GM21367 (cell line): ENCODE data around the gene RHOV.

ENCODE experiments used
- ATAC-seq: cut with Tn5 transposase; IDR thresholded peaks from one replicate; pipeline ENCODE4 v1.9.1; 2021; ENCODE audit not compliant: unreplicated experiment

The RHOV gene

GRCh38 chr15:40873694-40874561 lies at the start of gene RHOV:
Gene RHOV (minus strand): TSS chr15:40874234. CDS start chr15:40874139, 95 bp downstream.
- ATAC-seq, result peak; percentile 46

DNA sequence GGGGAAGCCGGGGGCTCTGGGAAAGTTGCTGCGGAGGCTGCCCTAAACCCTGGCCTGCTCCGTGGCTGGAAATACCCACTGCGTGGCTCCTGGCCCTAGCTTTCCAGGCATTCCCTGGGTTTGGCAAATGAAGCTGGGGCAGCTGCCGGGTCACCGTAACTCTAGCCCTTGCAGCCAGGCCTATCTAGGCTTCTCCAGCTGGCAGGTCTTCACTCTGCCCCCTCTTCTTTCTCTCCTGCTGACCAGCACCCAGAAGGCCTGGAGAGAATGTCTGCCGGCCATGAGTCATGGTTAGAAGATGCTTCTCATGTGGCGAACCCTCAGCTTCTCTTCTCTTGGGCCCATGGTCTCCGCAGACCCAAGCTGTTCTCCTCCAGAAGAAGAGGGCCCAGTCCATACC lies 49.5 kb upstream of the RHOV start:
- ATAC-seq, result no peak

DNA sequence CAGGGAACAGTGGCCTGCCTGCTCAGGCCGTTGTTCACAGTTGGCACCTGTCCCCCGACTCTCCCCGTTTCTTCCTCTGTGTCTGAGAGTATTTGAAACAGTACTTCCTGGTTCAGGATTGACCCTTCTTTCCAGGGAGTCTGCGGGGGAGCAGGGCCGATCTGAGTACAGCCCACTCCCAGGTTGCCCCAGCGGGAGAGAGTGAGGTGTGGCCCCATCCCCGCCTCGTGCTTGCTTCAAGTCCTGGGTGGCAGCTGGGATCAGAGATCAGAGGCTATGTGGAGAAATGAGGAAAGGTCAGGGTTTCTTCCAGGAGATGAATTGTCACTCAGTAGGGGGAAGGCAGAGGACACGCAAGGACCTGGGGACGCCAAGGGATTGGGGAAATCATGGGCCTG lies 48.6 kb upstream of the RHOV start:
- no peak for ATAC-seq

DNA sequence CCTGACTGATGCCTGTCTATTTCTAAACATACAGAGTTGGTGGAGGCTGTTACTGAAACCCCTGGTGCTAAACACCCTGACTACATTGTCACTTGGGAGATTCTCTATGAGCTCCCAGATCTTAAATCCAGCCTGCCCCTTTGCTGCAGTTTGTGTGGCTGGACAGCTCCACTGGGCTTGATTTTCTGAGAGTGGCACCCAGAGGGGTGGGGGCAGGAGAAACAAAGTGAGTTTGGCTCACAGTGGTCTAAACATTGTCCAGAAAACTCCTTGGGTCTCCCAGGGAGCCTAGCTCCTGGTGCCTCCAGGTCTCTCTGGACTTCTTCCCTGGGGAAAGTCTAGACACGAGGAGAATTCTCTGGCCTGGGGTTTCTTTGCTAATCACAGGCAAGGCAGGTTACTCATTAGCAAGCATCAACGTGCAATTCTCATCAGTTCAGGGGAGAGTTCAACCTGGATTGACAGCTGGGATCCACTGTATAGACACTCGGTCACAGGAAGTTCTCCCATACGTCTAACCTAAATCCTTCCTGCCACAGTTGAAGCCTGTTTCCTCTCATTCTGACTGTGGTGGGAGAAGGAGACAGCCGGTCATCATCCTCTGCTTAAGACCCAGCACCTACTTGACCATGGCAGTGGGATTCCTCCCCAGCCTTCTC lies 48.0 kb upstream of the RHOV start:
- no peak for ATAC-seq

GRCh38 chr15:40918799-40919392 lies 44.9 kb upstream of the RHOV start:
- no peak for ATAC-seq

GRCh38 chr15:40918146-40918798 lies 44.2 kb upstream of the RHOV start:
- no peak for ATAC-seq

- ATAC-seq, result no peak
These were observed 43.6 kb upstream of the RHOV start for GRCh38 chr15:40917585-40917984.

DNA sequence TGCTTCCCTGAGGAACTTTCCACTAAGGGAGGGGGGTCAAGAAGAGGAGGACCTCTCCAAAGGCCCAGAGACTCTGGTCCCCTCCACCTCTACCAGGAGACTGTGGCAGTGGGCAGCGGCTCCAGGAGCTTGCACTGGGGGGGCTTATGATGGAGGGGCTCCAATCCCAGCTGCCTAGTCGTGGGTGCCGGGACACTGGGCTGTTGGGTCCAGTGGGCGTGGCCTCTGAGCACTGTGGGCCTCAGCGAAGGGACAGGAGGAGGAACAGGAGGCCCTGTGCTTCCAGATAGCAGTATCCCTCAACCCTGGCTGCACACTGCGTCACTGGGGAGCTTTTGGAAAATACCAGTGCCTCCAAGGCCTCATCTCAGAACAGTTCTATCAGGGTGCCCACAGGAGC lies 41.6 kb upstream of the RHOV start:
- ATAC-seq, result no peak

DNA sequence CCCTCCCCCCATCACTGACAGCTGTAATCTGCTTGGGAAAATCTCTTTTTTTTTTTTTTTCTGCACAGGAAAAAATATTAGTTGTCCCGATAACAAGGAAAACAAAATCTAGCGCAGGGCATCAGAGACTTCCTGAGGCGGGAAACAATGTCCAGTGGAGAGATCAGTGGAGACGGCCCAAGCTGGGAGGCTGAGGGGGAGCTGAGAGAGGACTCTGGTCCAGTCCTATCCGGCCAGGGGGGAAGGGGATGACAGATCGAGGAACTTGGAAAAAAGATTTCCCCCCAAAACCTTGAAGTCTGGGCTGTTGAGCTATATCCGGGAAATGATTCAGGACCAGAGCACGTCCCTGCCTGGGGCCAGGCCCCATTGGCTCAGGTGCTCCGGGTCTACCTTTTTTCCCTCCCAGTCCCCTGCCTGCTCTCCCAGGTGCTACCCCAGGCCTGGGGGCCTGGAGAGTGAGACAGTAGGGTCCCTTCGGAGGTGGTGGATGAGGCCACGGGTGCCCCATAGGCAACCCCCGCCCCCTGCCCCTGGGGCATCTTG lies 41.2 kb upstream of the RHOV start:
- no peak for ATAC-seq

DNA sequence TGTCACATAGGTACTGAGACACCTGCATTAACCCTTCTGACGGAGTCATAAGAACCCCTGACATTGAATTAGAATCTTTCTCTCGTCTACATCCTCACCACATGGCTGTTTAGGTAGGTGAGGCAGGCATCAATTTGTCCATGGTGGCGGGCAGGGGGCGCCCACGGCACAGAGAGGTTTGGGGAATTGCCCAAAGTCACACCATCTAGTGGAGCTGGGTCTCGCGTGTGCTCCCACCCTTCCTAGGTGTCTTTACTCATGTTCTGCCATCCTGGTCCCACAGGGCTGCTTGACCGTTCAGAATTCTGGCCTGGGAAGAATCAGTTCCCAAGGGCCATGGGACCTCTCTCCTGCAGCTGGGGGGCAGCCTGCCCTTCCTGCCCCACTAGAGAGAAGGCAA lies 40.5 kb upstream of the RHOV start:
- no peak for ATAC-seq

DNA sequence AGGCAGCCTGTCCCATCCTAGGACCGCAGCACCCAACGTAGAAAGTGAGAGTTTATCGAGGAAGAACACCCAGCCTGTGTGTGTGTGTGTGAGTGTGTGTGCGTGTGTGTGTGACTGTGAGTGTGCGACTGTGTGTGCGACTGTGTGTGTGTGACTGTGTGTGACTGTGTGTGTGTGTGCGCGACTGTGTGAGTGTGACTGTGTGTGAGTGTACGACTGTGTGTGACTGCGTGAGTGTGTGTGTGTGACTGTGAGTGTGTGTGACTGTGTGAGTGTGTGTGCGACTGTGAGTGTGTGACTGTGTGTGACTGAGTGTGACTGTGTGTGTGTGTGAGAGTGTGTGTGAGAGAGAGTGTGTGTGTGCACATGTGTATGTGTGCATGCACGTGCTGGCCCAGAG lies 40.0 kb upstream of the RHOV start:
- ATAC-seq, result no peak

- no peak for ATAC-seq
These were observed 38.4 kb upstream of the RHOV start for GRCh38 chr15:40912478-40912877.

GRCh38 chr15:40911693-40912092 lies 37.7 kb upstream of the RHOV start:
- ATAC-seq, result no peak

- ATAC-seq, result no peak
These were observed 37.1 kb upstream of the RHOV start for GRCh38 chr15:40911141-40911540.

DNA sequence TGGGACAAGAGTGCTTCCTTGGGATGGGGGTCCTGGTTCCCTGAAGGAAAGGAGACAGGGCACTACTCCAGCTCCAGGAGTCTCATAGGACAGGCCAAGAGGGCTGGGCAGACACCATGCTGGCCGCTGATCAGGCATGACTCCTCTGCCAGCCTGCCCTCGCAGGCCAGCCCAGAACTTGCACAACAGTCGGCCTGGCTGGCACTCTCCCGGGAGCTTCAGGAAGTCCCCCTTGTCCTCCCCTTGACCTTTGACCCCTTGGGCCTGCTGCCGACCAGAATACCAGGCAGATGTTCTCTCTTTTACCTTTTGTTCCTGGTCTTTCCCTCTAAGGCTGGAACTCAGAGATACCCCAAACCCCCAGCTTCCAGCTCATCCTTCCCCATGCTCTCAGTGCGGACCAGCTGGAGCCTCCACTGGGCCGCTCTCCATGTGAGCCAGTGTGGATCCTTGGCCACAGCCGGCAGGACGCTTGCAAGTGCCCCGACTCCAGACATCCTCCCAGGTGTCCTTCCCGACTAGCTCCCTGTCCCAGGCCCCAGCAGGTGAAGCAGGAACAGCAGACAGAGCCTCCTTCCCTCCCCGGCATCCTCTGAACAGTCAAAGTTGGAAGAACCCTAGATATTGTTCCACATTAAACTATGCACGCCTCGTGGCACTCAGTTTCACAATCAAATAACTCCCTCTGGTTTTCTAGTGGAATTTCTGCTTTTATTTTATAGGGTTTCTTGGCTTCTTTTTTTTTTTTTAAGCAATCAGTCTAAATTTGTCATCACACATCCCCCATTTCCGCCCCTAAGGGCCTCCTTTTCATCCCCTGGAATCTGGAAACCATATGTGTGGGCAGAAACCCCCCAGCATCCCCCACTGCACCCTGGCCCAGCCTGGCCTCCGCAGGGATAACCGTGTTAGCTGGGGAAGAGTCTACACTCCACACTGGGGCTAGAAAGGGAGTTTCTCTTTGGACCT lies 35.9 kb upstream of the RHOV start:
- ATAC-seq, result no peak

- no peak for ATAC-seq
These were observed 34.1 kb upstream of the RHOV start for GRCh38 chr15:40908095-40908494.

DNA sequence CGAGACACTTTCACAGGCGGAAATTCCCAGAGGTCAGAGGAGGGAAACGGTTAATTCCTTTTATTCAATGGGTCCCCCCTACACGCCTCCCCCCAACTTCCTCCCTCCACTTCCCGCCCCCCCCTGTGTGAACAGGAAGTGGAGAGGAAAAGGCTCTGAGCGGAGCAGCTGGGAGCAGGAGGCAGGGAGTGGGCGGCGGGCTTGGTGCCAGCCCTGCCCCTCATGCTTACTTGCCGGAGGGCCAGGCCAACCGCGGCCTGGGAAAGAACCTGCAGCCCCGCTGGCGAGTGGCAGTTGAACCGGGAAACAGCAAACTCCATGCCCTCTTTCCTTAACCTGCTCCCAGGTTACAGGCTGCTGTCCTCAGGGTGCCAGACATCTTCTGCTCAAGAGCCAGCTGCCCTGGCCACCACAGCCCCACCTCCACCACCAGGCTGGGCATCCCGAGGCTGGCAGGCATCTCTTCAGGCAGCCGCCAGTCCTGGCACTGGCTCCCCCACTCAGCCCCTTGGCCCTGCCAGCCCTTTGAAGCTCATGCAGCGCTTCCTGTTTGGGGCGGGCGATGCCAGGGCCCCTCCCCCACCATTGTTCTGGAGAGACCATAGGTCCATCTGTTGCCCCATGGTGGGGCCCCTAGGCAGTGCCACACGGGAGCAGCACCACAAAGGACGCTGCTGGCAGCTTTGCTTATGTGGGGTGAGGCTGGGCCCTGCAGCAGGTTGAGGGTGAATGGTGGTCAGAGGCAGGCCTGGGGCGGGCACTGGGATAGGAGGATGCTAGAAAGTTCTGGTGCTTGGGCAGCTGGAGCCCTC lies 33.2 kb upstream of the RHOV start:
- ATAC-seq, result no peak

DNA sequence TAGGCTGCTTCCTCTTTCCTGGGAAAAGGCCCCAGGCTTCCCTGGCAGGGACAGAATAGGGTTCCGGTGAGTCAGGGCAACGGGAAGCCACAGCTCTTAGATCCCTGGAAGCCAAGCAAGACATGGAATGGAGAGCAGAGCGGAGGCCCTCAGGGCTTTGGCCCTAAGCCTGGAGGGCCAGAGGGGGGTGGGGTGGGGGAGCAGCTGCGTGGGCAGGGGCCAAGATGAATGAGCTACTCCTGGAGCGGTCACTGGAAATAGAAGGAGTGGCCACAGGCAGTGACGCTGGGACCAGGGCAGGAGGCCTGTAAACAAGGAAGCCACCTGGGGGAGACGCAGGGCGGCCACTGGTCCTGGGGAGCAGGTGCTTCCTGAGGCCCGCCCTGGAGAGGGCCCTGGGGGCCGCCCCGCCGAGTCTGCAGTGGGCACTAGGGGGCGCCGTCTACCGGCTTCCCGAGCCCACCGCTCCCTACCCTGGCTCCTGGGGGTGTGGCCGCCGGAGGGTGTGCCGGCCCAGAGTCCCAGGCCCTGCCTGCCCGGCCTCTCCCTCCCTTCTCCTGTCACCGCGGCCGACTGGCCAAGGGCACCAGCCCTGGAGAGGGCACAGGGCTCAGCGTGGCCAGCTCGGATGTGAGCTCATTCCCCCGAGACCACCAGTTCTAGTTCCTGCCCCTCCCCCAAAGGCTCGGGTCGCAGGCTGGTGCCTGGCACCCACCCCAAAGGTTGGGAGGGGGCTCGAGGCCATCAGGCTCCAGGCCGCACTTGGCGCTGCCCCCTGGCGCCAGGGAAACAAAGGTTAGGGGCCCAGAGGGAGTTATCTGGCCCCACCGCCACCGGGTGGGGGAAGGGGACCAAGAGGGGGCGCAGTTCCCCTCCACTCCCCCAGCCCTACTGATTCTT lies 32.3 kb upstream of the RHOV start:
- peak; percentile 69 for ATAC-seq
